HG03565 (cell line): ENCODE data around the gene TJP3.

ENCODE experiments used
- ATAC-seq: cut with Tn5 transposase; IDR thresholded peaks from one replicate; pipeline ENCODE4 v1.9.1; 2021; ENCODE audit warnings: mild to moderate bottlenecking, moderate library complexity; ENCODE audit not compliant: unreplicated experiment

The TJP3 gene

GRCh38 chr19:3767050-3767449 lies 58.9 kb downstream of the TJP3 start:
- ATAC-seq, result no peak

- no peak for ATAC-seq
Observed at GRCh38 chr19:3768015-3768747, 60.0 kb downstream of the TJP3 start.

GRCh38 chr19:3768748-3769099 lies 60.5 kb downstream of the TJP3 start:
- no peak for ATAC-seq

GRCh38 chr19:3769494-3769893 lies 61.3 kb downstream of the TJP3 start:
- ATAC-seq, result no peak

- ATAC-seq, result no peak
Observed at GRCh38 chr19:3770136-3770999, 62.2 kb downstream of the TJP3 start.

GRCh38 chr19:3771000-3771905 lies 63.1 kb downstream of the TJP3 start:
- ATAC-seq, result no peak

- ATAC-seq, result no peak
Observed at GRCh38 chr19:3771906-3772455, 63.8 kb downstream of the TJP3 start, which contains the start of gene RAX2. TSS of gene RAX2 (minus strand) at chr19:3772228. CDS start at chr19:3771742, 486 bp downstream.

GRCh38 chr19:3773814-3774515 lies 65.8 kb downstream of the TJP3 start:
- ATAC-seq, result no peak

- no peak for ATAC-seq
Observed at GRCh38 chr19:3774621-3775373, 66.6 kb downstream of the TJP3 start.

GRCh38 chr19:3775374-3775711 lies 67.2 kb downstream of the TJP3 start:
- ATAC-seq, result no peak

- ATAC-seq, result no peak
Observed at GRCh38 chr19:3775831-3776230, 67.6 kb downstream of the TJP3 start.

GRCh38 chr19:3776479-3777040 lies 68.4 kb downstream of the TJP3 start:
- no peak for ATAC-seq

GRCh38 chr19:3778104-3778867 lies 70.1 kb downstream of the TJP3 start:
- ATAC-seq, result no peak

- ATAC-seq, result no peak
Observed at GRCh38 chr19:3778899-3779723, 70.9 kb downstream of the TJP3 start.

GRCh38 chr19:3780786-3781304 lies 72.7 kb downstream of the TJP3 start:
- ATAC-seq, result no peak

GRCh38 chr19:3781603-3782002 lies 73.4 kb downstream of the TJP3 start:
- no peak for ATAC-seq

- no peak for ATAC-seq
Observed at GRCh38 chr19:3782330-3782729, 74.1 kb downstream of the TJP3 start.
